Ramos (cell line): ENCODE results near the gene LIMS3.
"Not testable (repeated sequence)": the region's sequence is repeated elsewhere in the genome, so short reads cannot be mapped to it uniquely, and the experiment has no call there.

Experiments used
- in situ Hi-C: fragments of 300-500 bp; cut with MboI; formaldehyde crosslinking; loops from one replicate; pipeline ENCODE4 v1.14.3; 2022; ENCODE audit warnings: low sequenced_read_pairs; ENCODE audit not compliant: unreplicated experiment

Gene LIMS3, protein sequence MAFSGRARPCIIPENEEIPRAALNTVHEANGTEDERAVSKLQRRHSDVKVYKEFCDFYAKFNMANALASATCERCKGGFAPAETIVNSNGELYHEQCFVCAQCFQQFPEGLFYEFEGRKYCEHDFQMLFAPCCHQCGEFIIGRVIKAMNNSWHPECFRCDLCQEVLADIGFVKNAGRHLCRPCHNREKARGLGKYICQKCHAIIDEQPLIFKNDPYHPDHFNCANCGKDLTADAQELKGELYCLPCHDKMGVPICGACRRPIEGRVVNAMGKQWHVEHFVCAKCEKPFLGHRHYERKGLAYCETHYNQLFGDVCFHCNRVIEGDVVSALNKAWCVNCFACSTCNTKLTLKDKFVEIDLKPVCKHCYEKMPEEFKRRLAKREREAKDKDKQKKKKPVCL

DNA sequence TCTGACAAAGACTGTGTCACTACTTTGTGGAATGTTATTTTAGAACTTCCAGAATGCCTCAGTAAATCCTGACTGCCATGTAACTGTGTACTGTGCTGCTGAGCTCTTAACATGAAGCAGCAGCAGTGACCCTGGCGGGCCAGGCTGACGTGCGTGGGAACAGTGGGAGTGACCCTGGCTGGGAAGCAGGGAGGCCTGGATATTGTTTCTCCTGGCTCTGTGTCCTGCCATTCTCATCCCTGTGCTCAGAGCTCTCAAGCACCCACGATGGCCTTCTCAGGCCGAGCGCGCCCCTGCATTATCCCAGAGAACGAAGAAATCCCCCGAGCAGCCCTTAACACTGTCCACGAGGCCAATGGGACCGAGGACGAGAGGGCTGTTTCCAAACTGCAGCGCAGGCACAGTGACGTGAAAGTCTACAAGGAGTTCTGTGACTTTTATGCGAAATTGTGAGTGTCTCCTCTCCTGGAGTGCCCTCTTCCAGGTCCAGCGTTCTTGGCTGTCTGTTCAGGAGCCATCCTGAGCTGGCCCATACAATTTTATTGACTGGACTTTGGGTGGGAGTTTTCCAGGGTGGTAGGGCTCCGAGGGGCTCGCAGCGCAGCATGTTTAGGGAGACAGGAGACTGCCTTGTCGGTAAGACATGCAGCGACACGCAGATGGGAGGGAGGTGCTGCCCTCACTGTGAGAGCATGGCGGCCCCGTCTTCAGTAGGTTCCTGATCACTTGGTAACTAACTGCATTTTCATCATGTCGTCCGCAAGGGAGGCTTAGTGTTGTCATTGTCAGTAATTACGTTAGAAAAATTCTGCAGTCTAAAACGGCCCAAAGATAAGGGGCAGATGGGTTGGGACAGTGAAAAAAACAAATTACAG, at the start of gene LIMS3:
LIMS3 (plus strand) TSS at position 227 of the 875 bp plus-strand sequence; CDS start at position 268, 41 bp downstream.
- in situ Hi-C loops = not testable (repeated sequence)

- in situ Hi-C loops = not testable (repeated sequence)
These were observed 27.2 kb upstream of the LIMS3 start for GRCh38 chr2:109871129-109871751.

GRCh38 chr2:109876625-109877024, 21.9 kb upstream of the LIMS3 start:
- in situ Hi-C loops = not testable (repeated sequence)

DNA sequence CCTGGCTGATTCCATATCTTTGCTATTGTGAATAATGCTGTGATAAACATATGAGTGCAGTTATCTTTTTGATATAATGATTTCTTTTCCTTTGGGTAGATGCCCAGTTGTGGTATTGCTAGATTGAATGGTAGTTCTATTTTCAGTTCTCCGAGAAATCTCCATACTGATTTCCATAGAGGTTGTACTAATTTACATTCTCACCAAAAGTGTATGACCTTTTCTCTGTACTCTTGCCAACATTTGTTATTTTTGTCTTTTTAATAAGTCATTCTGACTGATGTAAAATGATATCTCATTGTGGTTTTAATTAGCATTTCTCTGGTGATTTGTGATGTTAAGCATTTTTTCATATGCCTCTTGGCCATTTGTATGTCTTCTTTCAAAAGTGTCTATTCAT, 16.4 kb upstream of the LIMS3 start:
- in situ Hi-C loops = not testable (repeated sequence)

- in situ Hi-C loops = not testable (repeated sequence)
These were observed 10.1 kb upstream of the LIMS3 start for GRCh38 chr2:109888414-109888813.

DNA sequence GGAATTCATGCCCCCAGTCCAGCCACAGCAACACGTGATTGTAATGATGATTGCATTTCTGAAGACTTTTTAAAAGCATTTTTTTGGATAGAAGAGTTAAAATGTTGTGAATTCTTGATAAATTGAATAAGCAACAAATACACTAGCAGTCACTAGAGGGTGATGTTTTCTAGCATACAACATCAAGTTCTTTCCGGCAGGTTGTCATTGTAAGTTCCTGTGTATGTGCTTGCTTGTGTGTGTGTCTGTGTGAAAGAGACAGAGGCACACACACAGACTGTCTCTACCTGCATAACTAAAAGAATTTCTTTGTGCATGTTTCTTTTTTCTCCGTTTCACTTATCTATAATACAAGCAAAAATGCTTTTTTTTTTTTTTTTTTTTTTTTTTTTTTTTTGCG, 8.6 kb upstream of the LIMS3 start:
- in situ Hi-C loops = not testable (repeated sequence)

- in situ Hi-C loops = not testable (repeated sequence)
These were observed 7.5 kb upstream of the LIMS3 start for GRCh38 chr2:109891024-109891423.

DNA sequence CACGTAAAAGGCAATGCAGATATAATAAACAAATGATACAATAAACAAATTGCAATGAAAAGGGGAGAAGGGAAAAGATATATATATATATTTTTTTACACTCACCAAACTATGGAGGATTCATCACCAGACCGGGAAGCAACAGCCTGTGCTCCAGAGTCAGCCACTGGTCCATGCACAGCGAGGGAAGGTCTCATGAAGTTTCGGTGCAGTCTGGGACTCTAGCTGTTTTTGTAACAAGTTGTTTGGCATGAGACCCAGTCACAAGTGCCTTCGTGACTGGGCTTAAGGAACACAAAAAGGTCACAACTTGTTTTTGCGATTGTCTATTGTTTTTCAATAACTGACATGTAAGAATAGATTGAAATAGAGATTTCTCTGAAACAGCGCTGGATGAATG, 4.8 kb upstream of the LIMS3 start:
- in situ Hi-C loops = not testable (repeated sequence)

- in situ Hi-C loops = not testable (repeated sequence)
These were observed 4.3 kb upstream of the LIMS3 start for GRCh38 chr2:109894141-109894540.

GRCh38 chr2:109895090-109895869, 3.2 kb upstream of the LIMS3 start:
- in situ Hi-C loops = not testable (repeated sequence)

DNA sequence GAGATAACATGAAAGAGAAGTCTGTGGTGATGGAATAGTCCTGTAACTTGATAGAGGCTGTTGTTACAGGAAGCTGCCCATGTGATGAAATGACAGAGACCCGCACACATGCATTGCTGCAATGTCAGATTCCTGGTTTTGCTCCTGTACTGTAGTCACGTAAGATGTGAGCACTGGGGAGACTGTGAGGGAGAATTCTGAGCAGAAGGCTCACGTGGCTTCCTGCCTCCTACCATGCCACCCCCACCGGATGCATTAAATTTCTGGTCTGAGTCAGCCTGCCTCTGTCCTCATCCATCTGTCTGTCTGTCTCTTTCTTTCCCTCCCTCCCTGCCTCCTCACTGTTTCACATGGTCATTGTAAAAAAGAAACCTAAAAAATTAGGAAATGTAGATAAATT, 2.3 kb upstream of the LIMS3 start:
- in situ Hi-C loops = not testable (repeated sequence)

- in situ Hi-C loops = not testable (repeated sequence)
These were observed 573 bp upstream of the LIMS3 start for GRCh38 chr2:109897769-109898461.

GRCh38 chr2:109905796-109906195, 7.3 kb downstream of the LIMS3 start:
- in situ Hi-C loops = not testable (repeated sequence)

GRCh38 chr2:109908626-109909025, 10.1 kb downstream of the LIMS3 start:
- in situ Hi-C loops = not testable (repeated sequence)

DNA sequence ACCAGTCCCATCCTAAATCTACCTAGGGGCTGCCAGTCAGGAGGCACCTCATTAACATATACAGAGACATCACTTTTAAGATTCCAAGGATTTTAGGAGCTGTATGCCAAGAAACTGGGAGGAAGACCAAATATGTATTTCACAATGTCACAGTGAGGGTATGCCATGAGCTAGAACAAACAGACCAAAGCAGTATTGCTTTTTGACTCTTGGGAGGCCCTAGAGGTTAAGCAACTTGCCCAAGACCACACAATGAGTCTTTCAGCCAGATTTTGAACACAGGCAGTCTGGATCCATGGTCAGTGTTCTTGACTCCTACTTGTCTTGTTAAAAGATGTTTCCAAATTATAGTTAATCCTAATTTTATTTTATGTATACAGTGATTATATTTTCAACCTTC, 12.3 kb downstream of the LIMS3 start:
- in situ Hi-C loops = not testable (repeated sequence)

DNA sequence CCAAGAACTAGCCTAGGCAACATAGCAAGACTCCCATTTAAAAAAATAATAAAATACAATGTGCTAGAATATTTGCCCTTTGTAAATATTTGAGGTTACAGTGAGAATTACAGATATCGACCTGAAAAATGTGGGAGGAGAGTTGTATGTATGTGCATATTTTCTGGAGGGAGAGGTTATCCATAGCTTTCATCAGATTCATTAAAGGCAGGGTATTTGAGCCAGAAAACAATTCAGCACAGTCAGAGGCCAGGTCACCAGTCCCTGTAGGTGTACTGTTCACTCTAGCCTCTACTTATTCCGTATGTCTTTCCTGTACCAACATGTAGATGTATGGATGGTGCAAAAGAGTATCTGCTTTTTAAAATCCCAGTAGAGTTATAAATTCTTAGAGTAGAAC, 15.4 kb downstream of the LIMS3 start:
- in situ Hi-C loops = not testable (repeated sequence)

GRCh38 chr2:109914552-109914951, 16.1 kb downstream of the LIMS3 start:
- in situ Hi-C loops = not testable (repeated sequence)

GRCh38 chr2:109915830-109916229, 17.3 kb downstream of the LIMS3 start:
- in situ Hi-C loops = not testable (repeated sequence)

DNA sequence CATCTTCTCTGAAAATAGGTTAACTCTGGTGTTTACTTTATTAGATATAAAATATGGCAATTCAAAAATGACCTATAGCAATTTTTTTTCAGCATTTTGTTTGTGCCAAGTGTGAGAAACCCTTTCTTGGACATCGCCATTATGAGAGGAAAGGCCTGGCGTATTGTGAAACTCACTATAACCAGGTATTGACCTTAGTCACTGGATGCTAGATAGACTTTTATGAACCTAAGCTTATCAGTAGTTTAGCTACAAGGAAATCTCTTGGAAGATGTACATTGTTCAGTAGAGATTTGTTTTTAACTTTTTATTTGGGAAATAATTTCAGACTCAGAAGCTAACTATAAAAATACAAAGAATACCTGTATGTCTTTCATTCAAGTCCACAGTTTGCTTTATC, 21.7 kb downstream of the LIMS3 start:
- in situ Hi-C loops = not testable (repeated sequence)
